Mesothelial cell of epicardium (in vitro differentiated cells): ENCODE measurements around the gene ADSS1. TPM values are rescaled to one million over a fixed set of nuclear protein-coding genes. Genes with fewer than 3 reads are reported as not detected.

Experiments
- DNase-seq, 2 experiments: peaks; one replicate each; pipeline ENCODE4 v3.0.0; 2021; ENCODE audit warnings: low spot score in 2 of 2; ENCODE audit not compliant: unreplicated experiment in 2 of 2
- H3K27ac Mint-ChIP-seq: 2 replicates; pipeline ENCODE4 v1.8.0; 2021; ENCODE audit warnings: mixed read lengths
- H3K27me3 Mint-ChIP-seq: 2 replicates; pipeline ENCODE4 v1.8.0; 2021; ENCODE audit warnings: low read depth, mixed read lengths
- H3K36me3 Mint-ChIP-seq: 2 replicates; pipeline ENCODE4 v1.8.0; 2021; ENCODE audit warnings: mixed read lengths
- H3K4me1 Mint-ChIP-seq: 2 replicates; pipeline ENCODE4 v1.8.0; 2021; ENCODE audit warnings: mixed read lengths
- H3K4me3 Mint-ChIP-seq: 2 replicates; pipeline ENCODE4 v1.8.0; 2021; ENCODE audit warnings: mild to moderate bottlenecking, moderate library complexity, mixed read lengths
- H3K9me3 Mint-ChIP-seq: 2 replicates; pipeline ENCODE4 v1.8.0; 2021; ENCODE audit warnings: mixed read lengths
- total RNA-seq: library from RNA; stranded (reverse); gene quantifications from 3 replicates; pipeline ENCODE4 v1.2.1, GENCODE V29; 2021
- TF ChIP-seq, protein P1 (sequence below): fragments of 200-600 bp; sonication (generic); IDR thresholded peaks from one replicate; pipeline ENCODE4 v1.5.0; 2021; ENCODE audit warnings: antibody characterized with exemption; ENCODE audit not compliant: unreplicated experiment

Gene ADSS1
- total RNA-seq, 1 donor from 2014 or later: 17.1 TPM

DNA sequence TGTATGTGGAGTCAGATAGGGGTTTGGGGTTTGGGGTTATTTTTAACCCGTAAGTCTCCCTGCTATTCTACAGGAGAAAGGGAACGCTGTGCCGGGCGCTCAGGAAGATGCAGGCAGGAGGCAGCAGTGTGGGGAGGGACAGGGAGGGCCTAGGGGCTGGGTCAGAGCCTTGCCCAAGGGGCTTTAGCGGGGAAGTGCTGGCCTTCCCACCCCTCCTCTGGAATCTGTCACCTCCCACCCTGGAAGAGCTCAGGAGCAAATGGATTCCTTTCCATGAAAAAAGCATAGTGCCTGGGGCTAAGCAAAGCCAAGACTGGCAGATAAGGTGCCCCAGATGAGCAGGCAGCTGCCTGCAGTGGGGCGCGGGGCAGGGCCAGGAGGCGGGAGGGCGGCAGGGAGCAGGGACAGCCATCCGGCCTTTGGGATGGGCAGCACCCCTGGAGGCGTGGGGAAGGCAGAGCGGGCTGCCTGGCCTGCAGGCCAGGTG lies 41.9 kb upstream of the ADSS1 start:
- peak overlapping the region; percentile 35 for H3K4me3 Mint-ChIP-seq

DNA sequence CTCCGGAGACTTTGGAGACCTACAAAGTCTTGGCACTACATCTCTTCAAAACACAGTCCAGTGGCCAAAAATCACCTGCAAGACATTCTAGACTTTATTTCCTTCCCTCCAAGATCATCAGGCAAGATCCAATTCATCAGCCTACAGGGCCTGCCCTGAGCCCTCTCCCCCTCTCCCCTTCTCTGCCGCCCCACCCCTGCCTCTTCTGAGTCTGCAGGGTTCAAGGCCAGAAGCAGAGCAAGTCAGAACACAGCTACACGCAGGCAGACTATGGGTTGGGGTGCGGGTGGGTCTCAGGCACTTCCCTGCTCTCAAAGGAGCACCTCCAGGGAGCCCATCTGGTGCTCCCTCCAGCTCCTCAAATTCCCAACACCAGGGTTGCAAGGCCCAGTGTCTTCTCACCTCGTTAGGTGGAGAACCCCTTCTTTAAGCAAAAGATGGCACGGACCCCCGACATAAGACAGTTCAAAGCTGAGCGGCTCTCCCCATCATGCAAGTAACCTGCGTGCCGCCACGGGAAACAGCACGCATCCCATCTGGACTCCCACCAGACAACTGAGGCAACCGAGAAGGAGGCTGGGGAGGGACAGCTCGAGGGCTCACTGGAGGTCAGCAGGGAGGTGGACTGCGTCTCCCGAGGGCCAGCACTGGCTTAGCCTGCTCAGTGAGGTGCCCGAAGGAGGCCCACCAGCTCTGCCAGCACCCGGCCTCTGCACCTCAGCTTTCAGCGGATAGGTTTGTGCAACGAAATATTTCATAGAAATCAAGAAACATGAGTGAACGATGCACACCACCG lies 40.2 kb upstream of the ADSS1 start:
- DNase-seq: no peak
- TF ChIP-seq, protein P1, sequence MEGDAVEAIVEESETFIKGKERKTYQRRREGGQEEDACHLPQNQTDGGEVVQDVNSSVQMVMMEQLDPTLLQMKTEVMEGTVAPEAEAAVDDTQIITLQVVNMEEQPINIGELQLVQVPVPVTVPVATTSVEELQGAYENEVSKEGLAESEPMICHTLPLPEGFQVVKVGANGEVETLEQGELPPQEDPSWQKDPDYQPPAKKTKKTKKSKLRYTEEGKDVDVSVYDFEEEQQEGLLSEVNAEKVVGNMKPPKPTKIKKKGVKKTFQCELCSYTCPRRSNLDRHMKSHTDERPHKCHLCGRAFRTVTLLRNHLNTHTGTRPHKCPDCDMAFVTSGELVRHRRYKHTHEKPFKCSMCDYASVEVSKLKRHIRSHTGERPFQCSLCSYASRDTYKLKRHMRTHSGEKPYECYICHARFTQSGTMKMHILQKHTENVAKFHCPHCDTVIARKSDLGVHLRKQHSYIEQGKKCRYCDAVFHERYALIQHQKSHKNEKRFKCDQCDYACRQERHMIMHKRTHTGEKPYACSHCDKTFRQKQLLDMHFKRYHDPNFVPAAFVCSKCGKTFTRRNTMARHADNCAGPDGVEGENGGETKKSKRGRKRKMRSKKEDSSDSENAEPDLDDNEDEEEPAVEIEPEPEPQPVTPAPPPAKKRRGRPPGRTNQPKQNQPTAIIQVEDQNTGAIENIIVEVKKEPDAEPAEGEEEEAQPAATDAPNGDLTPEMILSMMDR: no peak
- H3K4me1 Mint-ChIP-seq: peaks cover 63% of the 10 kb centered on the region
- H3K9me3 Mint-ChIP-seq: no peaks in the 10 kb centered on the region
- no peaks in the 10 kb centered on the region for H3K36me3 Mint-ChIP-seq
- no peaks in the 10 kb centered on the region for H3K27me3 Mint-ChIP-seq
- no peak overlapping the region for H3K4me3 Mint-ChIP-seq
- peak overlapping the region; percentile 82 for H3K27ac Mint-ChIP-seq

More for the DNA sequence above, 41.9 kb upstream of the ADSS1 start:
- Mint-ChIP-seq H3K27ac (peak overlapping the region; percentile 93), H3K9me3 (no peaks in the 10 kb centered on the region), H3K27me3 (no peaks in the 10 kb centered on the region), H3K36me3 (no peaks in the 10 kb centered on the region), H3K4me1 (peaks cover 55% of the 10 kb centered on the region)
- TF ChIP-seq, protein P1: no peak
- DNase-seq: no peak

DNA sequence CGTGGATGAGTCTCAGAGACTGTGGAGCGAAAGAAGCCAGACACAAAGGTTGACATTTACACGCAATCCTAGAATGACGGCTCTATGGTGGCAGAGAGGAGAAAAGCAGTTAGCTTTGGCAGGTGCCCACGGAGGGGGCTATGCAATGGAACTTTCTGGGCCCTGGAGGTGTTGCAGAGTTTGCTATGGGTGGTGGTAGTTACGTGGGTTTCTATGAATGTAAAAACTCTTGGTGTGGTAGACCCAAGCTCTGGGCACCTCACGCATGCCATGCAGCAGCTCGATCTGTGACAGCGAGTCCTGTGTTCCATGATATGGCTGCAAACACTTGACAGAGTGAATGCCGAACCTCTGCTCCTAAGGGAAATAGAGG lies 39.6 kb upstream of the ADSS1 start:
- TF ChIP-seq, protein P1: no peak
- Mint-ChIP-seq H3K9me3 (no peaks in the 10 kb centered on the region), H3K27me3 (no peaks in the 10 kb centered on the region), H3K36me3 (no peaks in the 10 kb centered on the region), H3K27ac (peak overlapping the region; percentile 18), H3K4me1 (peaks cover 65% of the 10 kb centered on the region), H3K4me3 (no peak overlapping the region)
- no peak for DNase-seq

DNA sequence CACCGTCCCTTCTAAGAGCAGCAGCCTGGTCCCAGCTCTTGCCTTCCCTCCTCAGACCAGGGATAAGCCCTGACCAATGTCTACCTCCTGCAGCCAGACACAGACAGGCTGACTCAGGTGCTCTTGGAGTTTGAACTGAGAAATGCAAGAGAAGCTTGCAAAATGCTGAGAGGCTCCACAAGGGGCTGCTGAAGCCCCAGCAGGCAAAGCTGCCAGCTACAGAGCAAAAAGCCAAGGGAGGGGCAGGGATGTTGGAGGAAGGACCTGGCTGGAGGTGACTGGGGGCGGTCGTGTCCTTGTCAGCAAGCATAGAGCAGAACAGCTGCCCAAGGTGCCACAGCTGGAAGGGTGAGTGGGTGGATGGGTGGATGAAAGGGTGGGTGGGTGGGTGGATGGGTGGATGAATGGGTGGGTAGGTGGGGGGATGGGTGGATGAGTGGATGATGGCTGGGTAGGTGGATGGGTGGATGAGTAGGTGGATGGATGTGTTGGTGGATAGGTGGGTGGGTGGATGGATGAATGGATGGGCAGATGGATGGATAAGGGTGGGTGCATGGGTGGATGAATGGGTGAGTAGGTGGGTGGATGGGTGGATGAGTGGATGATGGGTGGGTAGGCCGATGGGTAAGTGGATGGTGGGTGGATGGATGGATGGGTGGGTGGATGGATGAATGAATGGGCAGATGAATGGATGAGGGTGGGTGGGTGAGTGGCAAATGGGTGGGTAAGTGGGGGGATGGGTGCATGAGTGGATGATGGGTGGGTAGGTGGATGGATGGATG lies 38.6 kb upstream of the ADSS1 start:
- Mint-ChIP-seq H3K9me3 (no peaks in the 10 kb centered on the region), H3K36me3 (no peaks in the 10 kb centered on the region), H3K27ac (peak overlapping the region; percentile 44), H3K4me3 (no peak overlapping the region), H3K27me3 (no peaks in the 10 kb centered on the region), H3K4me1 (peaks cover 58% of the 10 kb centered on the region)
- no peak for DNase-seq
- TF ChIP-seq, protein P1: no peak

GRCh38 chr14:104685998-104686610 lies 37.9 kb upstream of the ADSS1 start:
- peaks cover 58% of the 10 kb centered on the region for H3K4me1 Mint-ChIP-seq
- no peaks in the 10 kb centered on the region for H3K36me3 Mint-ChIP-seq
- H3K27me3 Mint-ChIP-seq: no peaks in the 10 kb centered on the region
- no peak overlapping the region for H3K27ac Mint-ChIP-seq
- no peak overlapping the region for H3K4me3 Mint-ChIP-seq
- TF ChIP-seq, protein P1: no peak
- no peaks in the 10 kb centered on the region for H3K9me3 Mint-ChIP-seq
- DNase-seq: no peak
